Anterior cingulate cortex (tissue), 58 donors: Measurements from ENCODE around the gene PHF14.

Experiments
- DNase-seq, 58 donors: peaks; one replicate each; lab custom pipeline; 2025; lab: John Stamatoyannopoulos, UW

PHF14 gene

DNA sequence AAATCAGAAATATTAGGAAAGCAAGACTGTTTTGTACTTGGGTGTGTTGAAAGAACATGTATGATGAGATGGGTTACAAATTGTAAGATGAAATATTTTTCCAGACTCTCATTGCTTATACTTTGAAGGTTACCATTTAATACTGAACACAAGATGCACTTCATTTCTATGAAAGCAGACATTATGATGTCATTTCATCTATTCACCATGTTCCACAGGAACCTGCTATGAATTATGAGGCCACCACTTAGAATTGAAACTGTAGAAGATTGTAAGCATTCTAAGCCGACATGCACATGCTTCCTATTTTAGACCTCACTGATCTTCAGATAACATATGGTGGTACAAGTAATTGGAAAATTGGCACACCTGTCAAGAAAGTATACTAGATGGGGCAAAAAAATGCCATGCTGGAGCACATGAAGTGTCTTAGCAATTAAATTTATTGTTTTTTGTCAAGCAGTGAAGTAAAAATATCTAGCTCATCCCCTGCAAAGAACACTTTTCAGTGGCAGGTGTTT is 195.0 kb downstream of the PHF14 start:
- no peak for DNase-seq

DNA sequence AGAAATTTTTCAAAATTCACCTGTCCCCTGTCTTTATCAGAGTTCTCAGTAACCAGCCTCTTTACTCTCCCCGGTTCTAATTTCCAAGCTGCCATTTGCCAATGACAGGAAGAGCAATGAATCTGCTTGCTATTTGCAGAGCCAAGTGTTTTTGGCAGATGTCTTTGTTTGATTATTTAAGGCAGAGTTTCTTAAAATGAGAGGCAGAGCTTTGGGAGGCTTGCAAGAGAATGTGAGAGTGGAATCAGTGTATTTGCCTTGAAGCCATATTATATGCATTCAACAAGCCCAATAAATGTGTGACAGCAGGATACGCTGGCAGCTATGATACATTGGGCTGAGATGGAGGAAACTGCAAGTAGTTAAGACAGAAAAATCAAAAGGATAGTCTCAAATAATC is 196.5 kb downstream of the PHF14 start:
- peak in 7 of 58 donors; percentile 0 to 54 (median 27) for DNase-seq

DNA sequence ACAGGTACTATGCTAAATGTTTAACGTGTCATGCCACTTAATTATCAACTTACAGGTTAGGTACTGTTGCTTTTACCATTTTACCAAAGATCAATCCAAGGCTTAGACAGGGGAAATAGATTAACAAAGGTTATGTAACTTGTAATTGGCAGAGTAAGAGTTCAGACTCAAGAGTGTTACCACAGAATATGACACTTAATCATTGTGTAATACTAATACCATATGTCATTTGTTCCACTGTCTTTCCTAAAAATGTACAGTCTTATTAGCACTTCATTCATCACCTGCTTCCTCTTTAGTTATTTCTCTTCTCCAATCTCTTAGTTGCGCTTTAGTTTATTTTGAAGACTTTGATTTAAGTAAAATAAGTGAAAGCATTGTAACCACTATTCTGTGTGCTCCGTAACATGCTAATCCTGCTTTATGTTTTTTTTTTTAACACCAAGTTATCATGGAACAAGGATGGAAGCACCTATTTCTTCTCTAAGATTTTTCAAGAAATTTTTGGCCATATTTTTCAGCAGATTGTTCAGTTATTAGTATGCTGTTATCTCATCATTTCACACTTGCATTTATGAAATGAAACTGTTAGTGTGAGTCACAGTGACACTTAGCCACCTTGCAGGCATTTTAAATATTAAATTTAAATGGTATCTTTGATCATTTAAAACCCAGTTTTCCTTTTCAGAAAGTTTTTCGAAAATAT is 197.3 kb downstream of the PHF14 start:
- DNase-seq: no peak

DNA sequence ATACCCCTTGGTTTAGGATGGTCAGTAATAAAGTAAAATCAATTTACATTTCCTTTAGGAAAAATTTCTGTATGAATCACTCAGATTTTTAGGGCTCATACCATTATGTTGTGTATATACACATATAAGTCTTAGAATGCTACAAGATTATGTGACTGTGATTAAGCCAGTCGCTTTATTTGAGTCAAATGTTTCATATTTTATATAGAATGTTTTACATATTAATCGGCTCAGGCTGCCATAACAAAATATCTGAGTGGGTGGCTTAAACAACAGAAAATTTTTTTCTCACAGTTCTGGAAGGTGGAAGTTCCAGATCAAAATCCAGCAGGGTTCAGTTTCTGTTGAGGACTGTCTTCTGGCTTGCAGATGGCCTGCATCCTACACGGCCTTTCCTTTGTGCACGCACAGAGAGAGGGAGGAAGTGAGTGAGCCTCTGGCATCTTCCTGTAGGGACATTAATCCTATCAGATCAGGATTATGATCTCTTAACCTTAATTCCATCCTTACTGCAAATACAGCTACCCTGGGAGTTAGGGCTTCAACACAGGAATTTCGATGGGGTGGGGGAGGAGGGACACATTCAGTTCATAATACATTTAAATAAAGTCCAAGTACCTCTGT is 198.0 kb downstream of the PHF14 start:
- DNase-seq: no peak

DNA sequence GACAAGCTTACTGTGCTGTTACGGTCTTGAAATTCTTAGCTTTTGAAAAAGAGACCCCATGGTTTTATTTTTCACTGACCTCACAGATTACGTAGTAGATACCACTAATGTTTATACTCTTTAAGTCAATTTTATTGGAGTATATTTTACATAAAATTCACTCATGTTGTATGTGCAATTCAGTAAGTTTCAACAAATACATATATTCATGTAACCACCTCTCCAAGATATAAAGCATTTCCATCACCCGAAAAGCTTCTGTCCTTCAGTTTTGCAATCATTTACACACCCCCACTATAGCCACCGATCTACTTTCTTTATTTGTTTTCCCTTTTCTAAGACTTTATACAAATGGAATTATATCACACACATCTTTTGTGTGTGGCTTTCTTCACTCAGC is 199.2 kb downstream of the PHF14 start:
- no peak for DNase-seq

DNA sequence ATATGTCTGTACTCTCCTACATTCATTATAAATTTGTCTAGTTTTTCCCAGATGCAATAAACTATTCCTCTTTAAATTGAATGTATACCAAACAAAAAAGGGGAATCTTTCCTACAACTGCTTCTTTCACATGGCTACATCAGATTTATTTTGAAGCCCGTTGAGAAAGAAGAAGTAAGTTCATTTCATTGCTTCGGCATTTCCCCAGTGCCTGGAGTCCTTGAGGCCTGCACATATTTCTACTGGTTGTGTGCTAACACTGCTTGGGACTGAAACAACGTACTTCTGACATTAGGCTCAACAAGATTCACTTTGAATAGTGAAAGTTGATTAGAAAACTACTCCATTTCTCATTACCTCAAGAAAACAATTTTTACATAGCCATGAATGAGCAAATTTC is 201.7 kb downstream of the PHF14 start:
- DNase-seq: no peak

DNA sequence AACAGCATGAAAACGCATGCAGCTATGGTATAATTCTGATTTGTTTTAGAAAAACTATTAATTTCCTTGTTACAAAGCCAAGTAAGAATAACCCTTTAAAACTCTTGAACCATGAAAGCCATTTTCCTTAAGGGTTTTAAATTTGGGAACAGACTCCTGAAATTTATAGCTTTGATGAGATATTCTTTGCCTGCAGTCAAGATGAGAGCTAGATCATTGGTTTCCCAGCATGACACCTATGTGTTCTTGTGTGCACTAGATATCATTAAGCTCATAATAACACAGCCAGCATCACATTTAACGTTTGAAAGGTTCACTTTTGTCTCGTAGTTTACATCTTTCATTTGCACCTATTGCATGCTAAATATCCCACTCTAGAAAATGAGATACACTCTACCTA is 202.2 kb downstream of the PHF14 start:
- no peak for DNase-seq

DNA sequence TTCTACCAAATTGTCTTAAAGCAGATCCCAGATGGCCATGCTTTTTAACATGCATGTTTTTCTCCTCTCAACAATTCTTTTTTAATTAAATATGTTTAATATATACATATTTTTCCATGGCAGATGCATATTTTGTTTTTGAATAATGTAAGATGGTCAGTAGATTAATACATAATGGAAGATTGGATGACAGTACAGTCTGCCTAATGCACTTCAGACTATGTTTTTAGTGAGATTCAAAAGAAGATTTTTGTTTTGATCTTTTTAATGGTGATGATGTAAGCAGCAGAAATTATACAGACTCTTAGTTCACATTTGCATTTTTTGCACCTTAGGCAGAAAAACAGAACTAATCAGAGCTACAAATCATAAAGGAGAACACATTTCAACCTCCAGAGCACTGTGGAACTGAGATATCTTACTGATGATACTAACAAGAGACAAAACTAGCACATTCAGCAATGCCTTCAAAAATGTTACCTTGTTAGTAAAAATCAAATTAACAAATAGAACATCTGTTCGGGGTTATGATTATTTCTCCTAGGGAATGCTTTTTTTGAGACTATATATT is 203.4 kb downstream of the PHF14 start:
- no peak for DNase-seq

DNA sequence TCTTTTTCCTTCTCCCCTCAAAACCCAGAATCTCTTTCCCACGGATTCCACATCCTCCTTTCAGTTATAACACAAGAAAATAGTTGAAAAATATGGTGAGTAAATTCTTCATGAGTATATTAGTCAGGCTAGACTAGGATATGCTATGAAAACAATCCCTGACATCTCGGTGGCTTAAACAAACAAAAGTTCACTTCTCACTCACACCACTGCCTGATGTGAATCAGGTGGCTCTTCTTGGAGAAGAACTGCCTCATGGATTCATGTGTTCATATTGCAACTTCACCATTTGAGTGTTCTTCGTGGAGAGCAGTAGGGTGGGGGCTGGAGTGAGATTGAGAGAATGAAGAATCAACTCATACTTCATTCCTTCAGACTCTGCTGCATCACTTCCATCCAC is 204.1 kb downstream of the PHF14 start:
- no peak for DNase-seq

DNA sequence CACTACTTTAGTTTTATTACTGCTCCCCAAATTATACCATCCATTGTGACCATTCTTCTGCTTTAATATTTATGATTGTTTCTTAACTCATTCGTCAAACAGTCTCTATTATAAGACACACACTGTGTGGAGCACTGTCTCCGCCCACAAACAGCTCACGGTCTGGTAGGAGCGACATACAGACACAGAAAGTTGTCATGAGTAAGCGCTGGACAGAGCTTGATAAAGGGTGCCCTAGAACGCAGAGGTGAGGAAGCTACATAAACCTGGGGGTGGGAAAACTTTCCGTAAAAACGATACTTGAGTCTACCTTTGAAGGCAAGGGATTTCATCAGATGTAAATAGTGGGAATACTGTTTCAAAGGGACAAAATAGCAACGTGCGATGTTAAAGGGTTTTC is 207.9 kb downstream of the PHF14 start:
- no peak for DNase-seq

DNA sequence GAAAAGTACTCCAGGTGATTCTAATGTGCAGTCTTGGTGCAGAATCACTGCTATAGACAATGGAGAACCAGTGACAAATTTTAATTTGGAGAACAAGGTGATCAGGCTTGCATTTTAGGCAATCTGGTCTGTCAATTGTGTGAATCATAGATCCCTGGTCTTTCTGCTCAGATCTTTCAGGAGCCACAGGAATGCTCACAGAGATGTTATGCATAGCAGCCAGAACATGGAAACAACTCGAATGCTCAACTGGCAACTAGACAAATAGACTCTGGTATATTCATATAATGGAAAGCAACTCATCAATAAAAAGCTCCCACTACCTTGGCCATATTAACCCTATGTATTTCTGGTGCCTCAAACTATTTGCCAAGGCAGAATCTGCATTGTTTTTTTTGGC is 209.1 kb downstream of the PHF14 start:
- DNase-seq: no peak

DNA sequence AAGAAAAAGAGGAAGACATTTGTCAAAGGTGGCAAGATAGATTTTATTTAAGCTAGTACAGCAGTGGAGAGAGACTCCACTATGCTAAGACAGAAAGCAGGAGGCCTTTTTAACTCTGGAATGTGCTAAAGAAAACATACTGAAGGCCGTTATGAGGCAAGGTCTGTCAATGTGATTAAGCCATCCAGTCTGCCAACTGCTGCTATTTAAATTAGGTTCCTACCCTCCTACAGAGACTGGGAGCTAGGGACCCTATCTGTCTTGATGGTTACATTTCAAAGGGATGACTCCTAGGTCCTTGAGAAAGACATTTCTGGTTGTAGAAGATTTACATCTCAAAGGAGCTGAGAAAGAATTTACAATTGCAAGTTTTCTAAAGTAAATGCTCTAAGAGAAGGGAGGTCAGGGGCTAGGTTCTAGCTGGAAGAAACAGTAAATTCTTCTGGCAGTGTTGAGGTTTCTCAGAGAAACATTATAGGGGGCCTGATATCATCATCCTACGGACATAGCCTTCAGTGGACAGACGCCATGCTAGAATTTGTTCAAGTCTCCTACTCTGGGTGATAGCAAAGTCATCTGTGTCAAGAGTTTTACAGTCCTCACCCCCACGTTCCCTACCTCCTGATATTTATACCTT is 211.6 kb downstream of the PHF14 start:
- DNase-seq: no peak

DNA sequence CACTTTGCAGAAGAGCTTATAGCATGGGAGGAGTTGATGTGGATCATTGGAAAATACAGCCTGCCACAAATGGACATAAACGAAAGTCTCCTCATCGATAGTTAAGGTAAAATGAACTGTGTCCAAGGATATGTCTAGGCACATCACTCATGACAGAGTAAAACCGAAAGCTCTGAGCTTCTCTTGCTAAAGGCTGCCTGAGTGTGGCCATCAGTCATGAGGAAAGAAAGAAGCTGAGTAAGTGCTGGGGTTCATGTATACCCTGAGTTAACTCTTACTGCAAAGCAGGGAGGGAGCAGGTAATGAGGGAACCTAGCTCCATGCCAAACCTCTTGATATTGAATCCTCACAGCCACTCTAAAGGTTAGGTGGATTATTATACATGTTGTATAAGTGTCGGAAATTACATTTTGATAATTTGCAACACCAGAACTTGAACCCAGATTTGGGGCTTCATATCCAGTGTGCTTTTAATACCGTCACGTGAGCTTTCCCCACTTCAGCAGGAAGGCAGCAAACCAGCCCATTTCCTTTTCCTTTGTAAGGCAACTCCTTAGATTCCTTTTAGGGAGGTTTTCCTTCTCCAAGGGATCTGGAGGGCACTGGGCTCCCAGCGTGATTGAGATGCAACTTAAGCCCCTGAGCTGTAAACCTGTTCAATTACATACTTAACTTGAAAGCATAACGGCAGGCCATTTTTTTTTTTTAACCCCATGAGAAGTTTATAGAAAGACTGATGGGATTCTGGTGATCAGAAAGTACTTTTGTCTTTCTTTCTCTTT is 215.0 kb downstream of the PHF14 start:
- no peak for DNase-seq

DNA sequence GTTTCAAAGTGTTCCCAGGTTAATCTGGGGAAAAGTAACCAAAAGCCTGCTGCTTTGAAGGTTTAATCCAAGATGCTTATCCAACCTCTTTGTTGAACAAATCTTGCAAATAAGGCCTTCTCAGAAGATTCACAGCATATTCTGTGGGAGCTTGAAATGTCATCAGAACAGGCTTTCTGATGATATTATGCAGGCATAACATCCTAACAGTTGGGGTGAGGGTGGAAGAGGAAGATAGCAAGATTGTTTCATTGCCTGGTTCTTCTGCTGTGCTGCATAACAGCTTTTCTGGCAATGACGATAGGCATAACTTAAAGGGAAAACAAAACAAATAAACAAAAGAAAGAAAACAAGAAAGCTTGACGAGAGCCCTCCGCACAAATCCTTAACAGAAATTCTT is 217.4 kb downstream of the PHF14 start:
- DNase-seq: no peak

DNA sequence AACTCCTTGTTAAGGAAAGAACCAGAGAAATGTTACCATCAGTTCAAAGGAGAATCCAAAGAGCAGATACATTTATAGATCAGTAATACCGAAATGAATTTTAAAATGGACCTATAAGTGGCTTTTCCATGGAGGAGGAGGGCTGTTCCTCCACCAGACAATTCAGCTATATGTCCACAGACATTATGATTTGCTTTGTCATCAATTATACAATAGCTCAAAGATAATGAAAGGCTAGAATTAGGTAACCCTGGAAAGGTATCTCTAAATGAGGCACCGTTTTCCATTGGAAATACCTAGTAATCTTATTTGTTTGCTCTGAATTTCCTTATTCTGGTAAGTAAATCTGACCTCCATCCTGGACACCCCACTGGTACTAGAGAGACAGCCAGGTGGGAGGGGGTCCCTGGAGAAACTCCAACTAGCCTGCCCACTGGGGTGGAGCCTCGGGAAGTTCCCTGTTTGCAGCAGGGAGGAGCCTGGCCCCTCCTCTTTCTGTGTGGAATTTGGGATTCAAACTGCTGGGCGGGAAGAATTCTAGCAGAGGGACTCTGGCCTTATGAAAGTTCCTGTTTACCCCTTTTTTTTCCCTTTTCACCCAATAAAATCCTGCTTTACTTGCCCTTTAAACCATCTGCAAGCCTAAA is 218.0 kb downstream of the PHF14 start:
- no peak for DNase-seq

DNA sequence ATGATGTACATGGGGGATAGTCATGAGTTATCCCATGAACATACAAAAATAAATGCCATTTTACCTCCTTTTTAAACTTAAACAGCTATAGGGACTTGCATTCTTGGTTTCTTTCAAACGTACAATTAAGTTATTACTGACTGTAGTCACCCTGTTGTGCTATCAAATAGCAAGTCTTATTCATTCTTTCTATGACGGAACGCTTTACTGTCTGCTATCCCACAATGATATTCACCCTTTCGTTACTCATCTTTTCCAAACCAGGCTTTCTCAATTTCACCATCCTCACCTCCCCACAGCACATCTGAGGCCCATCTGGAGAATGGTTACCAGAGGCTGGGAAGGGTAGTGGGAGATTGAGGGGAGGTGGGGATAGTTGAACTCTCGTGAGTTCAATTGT is 218.8 kb downstream of the PHF14 start:
- DNase-seq: no peak

DNA sequence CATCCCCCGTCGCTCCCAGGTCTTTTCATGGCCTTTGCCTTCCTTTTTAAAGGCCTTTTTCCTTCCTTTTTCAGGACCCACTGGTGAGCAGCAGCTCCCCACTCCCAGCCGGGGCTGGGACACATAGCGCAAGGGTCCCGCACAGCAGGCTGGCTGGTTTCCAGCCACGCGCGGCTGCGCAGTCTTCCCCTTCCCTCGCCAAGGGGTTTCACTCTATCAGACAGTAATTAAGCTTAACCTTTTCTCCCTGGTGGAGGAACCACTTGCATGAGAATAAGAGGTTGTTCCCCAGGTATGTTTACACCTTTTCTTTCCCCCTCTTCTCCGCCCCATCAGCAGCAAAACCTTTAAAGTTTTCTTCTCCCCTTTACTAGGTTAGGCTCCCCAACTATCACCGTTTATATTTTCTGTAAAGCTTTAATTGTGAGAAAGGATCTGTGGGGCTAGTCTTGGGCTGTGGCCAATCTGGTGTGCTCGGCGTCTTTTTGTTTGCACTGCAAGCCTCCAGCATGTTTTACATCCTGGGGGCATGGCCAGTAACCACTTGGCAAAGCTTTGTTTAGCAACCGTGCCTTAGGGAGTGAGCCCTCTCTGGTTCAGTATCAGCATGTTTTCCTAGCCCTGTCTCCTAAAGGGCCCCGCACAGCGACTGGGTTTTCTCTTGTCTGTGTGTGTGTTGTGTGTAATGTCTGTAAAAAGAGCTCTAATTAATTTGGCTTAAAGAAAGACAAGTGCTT is 219.6 kb downstream of the PHF14 start:
- DNase-seq: no peak

DNA sequence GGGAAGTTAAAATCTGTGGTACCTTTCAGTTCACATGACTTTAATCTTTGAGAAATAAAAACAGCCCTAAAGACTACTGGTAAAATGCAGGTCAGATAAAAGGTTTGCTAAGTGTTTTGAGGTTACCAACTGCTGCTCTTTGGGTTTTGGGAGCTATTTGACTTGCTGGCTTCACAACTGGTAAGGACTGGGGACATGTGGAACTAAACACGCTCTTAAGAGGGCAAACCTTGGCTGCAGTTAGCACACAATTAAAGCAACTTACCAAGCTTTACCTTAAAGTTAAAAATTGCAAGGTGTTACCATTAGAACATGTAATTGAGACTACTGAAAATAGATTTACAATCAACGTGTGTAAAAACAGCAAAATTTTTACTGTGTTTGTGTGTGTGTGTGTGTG is 220.2 kb downstream of the PHF14 start:
- DNase-seq: no peak

DNA sequence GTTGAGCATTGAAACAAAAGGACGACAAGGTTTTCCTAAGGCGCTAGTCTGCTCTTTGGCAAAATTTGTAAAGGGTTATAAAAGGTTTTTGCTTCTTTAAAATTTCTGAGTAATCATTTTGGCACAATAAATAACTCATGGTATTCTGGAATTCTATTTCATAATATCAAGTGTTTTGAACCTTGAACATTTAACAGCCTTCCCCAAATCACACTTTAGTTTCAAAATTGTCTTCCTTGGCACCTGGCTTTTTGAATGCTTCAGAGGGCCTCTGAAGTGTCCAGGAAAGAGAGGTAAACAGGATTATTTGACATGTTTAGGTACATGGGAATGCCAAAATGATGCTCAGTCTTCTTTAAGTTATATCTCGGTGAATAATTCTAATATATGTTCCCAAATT is 220.8 kb downstream of the PHF14 start:
- no peak for DNase-seq

DNA sequence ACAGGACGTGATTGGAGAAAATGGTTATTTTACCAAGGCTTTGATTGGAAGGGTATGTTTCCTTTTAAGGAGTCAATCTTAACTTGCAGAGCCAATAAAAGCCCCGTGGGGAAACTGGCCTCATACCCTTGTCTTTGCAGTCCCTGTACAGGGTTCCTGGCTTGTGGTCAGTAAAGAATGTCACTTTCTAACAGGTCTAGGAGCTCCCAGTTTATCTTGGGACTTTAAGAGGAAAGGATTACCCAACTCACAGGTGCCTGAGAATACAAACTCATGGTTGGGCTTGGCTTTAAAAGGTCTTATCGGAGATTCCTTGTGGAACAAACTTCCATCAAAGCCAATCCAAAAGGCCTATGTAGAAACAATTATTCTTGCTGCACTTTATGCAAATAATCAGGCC is 221.8 kb downstream of the PHF14 start:
- no peak for DNase-seq
